T-helper 1 cell treated with Interleukin-12 subunit alpha and Interleukin-12 subunit beta and Interleukin-4 antibody, amounts not matched to agents 30 ng/mL and 1 ng/mL, for 36 hours (primary cell): ENCODE results near the gene DCAF5. TPM values are rescaled to one million over a fixed set of nuclear protein-coding genes. Genes with fewer than 3 reads are reported as not detected.

Experiments
- intact Hi-C: fragments of 100-400 bp; cut with micrococcal nuclease; formaldehyde crosslinking; loops from one replicate; pipeline ENCODE4 v1.15.1; 2024
- total RNA-seq: library from RNA; stranded (reverse); gene quantifications from 2 replicates; pipeline ENCODE4 v1.2.3, GENCODE V29; 2022

The DCAF5 gene
- total RNA-seq, 1 donor from 2014 or later: 49.5 TPM

DNA sequence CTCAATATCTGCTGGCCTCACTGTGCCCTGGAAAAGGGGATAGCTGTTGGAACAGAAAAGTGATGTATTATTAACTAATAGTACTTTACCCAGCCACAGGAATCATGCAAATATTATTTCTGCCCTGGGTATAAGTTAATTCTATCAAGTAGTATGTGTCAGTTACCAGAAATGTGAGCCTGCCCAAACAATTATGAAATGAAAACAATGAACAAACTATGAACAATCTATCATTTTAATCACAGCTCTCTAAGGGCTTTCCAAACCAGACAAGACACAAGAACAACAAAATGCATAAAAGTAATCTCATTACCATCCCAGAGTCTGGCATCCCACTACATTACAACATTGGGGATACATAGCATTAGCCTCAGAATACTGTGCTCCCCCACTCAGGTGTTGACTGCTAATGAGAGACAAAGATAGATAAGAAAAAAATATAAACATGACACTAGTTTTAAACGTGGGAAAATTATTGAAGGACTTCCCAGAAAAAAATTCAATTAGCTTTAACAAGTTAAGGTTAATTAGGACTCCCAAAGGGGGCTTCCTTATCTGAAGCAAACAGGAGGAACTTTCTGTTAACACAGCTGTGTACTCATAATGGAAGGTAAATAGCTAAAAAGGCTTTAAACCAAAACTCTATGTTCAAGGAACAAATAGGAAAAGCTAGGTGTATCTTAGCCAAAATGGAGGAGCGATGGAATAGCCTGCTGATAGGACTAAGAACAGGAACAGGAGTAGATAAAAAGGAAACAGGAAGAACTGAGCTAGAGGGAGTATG is 3.3 kb downstream of the DCAF5 start:
- intact Hi-C loops: loop anchor here (5.0 to 10.0 kb wide), 6 partner anchors 535 to 1785 kb away; partner anchors contain the start of genes EIF2S1, MED6, PCNX1 and TMEM229B

DNA sequence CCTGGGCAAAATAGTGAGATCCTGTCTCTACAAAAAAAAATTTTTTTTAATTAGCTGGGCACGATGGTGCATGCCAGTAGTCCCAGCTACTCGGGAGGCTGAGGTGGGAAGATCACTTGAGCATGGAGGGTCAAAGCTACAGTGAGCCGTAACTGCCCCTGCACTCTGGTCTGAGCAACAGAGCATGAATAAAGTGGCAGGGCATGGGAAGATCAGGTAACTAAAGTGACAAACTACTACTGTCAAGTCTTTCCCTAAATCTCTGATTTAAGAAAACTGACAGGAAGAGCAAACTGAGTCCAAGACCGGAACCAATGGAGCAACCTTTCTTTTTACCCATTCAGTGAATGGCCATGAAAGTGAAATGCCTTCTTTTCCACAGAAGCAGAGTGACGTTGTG is 10.8 kb downstream of the DCAF5 start:
- intact Hi-C loops: no loop called here

DNA sequence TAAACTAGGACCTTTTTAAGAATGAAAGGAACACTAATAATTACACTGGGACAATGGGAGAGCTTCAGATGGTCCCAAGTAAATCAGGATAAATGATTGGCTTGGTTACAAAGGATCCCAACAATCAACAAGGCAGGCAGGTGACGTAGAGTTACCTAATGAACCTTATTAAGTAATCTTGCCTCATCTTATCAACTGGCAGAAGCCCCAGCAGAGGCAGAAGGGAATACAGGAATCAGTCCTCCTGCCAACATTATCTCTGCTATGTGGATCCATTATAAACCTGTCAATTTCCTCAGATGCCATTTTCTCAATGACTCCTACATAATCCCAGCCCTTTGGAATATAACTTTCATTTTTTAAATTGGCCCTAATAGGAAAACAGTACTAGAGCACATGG is 11.4 kb downstream of the DCAF5 start:
- intact Hi-C loops: no loop called here

DNA sequence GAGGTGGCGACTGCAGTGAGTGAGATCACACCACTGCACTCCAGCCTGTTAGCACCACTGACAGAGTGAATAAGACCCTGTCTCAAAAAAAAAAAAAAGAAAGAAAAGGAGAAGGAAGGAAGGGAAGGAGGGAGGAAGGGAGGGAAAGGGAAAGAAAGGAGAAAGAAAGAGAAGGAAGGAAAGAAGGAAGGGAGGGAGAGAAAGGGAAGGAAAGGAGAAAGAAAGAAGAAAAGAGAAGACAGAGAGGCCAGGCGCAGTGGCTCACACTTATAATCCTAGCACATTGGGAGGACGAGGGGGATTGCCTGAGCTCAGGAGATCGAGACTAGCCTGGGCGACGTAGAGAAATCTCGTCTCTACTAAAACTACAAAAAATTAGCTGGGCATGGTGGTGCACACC is 13.2 kb downstream of the DCAF5 start:
- intact Hi-C loops: no loop called here

DNA sequence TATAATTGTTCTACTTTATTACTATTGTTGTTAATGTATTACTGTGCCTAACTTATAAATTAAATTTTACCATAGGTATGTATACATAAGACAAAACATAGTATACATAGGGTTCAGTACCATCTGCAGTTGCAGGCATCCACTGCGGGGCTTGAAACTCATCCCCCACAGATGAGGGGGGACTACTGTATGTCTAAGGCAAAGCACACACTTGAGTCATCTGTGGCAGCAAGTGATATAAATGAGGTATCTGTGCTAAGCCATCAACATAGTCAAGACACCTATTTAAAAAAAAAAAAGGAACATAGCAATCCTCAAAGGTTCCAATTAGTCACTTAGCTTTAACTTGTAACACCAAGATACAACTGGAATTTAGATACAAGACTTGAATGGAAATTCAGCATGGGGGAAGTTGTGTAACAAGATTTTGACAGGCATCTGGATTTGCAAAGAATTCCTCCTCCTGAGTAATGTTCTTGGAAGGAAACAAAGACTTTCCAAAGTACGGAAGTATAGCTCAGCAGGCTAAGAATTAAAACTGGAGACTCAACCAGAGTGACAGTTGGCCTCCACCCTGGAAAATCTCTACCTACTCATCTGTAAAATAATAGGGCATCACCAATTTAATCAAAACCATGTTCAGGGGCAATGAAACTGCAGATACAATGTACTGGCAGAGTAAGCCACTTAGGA is 14.9 kb downstream of the DCAF5 start:
- intact Hi-C loops: loop anchor here (1.0 kb wide), 1 partner anchor 9 kb away; no protein-coding TSS in a partner anchor

DNA sequence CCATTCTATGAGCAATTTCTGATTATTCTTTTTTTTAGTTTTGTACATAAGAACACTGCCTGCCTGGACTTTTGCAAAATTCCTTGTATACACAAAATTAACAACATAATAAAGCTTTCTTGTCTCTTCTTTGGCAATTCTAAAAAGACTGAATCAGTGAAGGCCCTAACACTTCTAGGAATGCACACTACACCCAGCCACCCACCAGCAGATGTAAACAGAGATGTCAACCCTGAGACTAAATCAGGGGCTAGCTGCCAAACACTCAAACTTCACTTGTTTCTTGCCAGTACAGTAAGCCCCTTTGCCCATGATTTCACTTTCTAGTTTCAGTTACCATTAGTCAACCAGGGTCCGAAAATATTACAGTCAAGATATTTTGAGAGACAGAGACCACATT is 15.5 kb downstream of the DCAF5 start:
- intact Hi-C loops: loop anchor here (1.0 kb wide), 1 partner anchor 8 kb away; no protein-coding TSS in a partner anchor

DNA sequence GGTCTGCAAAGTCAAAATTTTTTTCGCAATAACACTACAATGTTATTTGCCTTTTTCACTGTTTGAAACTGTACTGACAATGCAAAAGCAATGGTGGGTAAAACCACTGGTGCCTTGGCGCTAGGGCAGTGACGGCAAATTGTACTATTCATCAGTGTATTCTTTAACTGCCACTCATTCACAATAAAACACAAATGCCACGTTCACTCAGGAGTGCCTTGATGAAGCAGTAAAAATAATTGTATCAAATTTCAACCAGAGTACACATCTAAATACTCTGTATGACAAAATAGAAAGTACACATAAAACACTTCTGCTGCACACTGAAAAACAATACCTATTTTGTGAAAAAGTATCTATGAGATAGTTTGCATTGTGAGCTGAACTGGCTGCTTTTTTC is 17.8 kb downstream of the DCAF5 start:
- intact Hi-C loops: no loop called here

DNA sequence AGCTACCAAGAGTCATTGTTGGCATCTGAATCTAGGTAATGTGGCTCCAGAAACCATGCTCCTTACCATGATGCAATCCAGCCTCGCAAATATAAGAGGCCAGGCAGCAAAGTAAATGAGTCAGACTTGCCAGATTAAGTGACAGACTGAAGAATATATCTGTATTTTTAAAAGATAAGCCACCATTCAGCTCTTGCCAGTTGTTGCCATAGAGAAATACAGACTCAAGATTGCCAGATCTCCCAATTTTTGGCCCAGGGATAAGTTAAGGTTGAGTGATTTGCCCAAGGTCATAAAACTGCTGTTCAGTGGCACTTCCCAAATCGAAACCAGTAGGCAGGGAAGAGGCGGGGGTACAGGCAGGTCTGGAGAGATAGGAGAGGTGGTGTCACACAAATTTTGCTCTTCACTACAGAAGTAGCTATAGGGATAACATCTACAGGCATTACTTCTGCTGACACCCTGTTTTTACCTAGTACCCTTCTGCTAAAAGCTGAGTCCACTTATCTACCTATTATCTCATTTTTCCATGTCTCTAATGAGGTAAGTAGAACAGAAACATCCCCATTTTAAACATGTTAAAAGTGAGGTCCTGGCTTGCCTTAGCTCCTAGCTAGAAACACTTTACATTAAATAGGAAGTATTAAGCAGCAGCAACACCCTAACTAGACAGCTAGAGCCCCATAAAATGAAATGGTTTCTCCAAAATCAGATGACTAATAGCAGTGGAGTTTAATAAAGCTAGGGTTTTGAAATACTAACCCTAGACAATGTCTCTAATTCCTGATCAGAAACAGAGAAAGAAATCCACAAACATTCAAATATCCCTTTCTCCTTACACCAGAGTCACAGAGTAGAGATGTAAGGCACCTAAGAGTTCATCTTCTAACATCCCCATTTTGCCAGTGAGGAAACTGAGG is 19.5 kb downstream of the DCAF5 start:
- intact Hi-C loops: no loop called here

DNA sequence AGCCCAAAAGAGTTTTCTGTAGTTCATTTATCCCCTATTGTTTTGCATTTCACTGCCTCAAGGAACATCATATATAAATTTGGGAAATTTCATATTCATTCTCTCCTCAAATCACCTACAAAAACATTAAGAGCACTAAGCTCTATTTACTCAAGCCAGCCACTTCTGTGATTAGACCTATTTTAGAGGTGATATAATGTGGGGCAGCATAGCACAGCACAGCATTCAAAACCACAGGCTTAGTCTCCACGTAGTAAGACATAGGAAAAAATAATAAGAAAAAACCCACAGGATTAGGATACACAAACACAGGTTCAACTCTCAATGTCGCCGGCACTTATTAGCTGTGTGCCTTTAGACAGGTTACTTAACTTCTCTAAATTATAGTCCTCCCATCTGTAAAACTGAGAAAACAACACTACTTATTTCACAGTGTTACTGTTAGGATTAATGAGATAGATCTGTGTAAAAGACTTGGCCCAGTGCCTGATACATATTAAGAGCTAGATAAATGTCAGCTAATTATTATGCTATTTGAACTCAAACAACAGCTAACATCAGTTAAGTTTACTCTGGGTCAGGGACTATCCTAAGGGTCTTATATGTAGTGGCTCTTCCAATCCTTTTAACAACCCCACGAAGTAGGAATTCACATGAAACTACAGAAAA is 20.3 kb downstream of the DCAF5 start:
- intact Hi-C loops: no loop called here

DNA sequence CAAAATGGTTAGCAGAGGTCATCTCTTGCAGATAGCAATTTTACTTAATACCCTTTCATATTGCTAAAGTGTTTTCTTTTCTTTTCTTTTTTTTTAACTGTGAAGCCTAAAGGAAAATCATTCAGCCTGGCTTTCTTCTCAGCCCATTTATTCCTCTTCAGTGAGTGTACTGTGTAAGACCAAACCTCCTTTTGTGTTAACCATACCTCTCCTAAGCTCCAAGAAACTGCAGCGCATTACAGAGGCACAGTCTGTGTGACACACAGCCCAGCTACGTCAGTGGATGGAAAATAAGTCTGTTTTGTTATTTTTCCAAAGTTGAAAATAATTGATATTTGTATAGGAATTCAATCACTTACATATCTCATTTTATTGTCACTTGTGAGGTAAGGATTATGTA is 21.7 kb downstream of the DCAF5 start:
- intact Hi-C loops: no loop called here

DNA sequence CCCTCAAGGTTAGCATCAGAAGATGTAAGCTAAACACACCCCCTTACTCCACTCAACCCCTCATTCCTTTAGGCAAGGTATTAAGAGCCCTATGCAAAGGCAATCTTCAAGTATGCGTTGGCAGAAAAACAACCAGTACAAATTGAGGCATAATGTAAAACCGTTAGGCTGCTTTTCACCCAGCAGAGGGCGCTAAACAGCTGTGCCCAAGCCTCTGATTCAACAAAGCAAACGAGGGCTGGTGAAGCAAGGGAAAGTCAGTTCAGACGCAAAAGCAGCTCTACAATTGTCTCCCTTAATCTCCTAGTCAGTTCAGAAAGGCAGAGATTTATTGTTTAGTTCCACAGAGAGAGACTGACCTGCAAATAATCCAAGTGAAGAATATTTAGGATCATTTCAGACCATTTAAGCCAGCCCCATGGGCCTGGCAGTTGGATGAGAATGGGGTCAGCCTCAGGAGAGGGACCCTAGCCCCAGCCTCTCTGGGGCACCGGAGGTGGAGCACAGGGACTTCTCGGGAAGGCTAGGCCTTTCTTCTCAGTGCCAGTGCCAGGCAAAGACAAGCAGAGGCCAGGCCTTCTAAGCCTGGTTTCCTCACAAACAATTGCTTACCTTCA is 23.5 kb downstream of the DCAF5 start:
- intact Hi-C loops: loop anchor here (1.0 kb wide), 4 partner anchors 8 to 331 kb away; no protein-coding TSS in a partner anchor

DNA sequence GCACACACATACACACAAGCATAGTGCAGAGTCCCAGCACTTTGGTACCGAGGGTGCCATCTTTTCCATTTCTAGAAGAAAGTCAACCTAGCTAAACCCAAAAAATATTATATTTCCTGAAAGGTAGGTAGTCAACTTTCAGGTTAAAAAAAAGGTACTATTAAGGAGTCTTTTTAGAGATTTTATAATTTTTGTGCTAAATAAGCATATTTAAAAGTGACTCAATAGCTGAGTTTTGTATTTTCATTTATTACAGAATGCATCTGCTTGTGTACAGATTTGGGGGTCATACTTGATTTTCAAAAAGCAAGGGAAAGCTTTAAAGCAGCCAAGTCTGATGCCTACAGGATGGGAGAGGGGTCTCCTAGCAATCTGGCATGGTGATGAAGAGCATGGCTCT is 34.6 kb downstream of the DCAF5 start:
- intact Hi-C loops: no loop called here

DNA sequence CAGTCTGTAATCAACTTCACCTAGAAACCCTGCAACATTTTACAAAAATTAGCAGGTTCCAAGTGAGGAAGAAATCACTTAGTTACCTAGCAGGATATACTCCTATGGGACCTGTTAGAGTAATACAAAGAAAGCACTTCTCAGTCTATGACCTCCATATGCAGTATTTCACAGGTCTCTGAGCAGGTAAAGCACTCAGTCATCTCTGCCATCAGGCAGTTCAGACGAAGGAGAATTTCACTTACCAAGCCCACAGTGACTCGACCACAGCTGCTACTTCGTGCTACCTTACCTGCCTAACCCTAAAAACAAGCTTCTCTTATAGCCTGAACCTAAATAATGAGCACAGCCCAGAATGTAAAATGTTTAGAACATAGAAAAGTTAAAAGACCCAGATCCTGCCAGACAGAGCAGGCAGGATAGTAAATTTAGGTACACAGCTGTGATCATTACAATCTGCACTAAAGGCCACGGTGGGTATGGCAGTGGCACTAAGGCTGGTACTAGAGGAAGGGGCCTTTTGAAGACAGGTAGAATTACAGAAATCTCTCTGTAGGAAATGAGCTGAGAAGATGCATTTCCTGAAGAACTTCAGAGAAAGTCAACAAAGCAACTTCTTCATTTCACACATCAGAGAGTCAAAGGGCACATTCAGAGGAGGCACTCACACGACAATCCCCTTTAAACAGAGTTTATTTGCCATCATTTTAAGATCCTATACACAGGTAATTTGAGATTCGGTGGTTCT is 35.7 kb downstream of the DCAF5 start:
- intact Hi-C loops: no loop called here

DNA sequence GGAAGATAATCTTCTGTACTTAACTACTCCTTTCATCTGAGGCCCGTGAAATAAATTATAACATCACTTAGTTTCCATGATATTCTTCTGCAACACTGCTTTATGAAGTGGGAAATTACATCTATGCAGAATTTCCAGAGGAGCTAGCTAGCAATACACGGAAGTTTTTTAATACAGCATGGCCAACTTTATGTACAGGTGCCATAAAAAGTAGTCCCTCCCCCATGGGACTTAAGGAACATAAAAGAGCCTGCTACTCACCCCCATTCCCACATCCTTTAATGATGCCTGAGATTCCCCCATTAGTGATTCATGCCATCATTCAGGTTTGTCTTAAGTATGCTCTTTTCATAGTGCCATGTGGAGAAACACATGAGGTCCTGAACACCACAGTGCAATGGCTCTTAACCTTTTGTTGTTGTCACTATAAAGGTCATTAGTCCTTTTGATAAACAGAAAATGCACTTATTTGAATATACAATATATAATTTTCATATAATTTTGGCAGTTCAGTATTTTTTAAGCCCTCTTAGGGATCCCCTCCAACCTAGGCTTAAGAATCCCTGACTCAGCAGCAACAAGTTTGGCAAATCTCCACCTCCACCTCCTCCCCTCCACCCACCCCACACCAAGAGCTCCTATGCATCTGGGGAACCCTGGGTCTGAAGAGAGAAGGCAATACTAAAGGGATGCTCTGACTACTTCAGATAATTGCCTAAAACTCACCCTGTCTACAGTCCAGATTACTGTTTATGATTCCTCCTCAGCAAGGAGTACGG is 37.3 kb downstream of the DCAF5 start:
- intact Hi-C loops: no loop called here

DNA sequence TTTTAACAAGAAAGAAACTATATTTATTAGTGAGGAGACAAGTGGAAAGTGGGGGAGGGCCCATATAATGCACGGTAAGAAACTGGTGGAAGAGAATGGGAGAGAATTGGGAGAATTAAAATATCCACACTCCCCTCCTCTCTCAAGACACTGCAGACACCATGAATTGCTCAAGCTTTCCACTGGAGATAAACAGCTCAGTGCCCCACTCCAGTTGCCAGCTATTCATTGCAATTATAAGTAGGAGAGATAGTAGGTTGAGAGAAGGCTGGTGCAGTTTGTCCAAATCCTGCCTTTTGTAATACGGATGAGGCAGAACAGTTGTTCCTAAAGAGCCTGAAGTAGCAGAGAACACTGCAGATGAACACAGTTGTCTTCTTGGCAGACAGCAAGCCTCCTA is 38.2 kb downstream of the DCAF5 start:
- intact Hi-C loops: no loop called here

DNA sequence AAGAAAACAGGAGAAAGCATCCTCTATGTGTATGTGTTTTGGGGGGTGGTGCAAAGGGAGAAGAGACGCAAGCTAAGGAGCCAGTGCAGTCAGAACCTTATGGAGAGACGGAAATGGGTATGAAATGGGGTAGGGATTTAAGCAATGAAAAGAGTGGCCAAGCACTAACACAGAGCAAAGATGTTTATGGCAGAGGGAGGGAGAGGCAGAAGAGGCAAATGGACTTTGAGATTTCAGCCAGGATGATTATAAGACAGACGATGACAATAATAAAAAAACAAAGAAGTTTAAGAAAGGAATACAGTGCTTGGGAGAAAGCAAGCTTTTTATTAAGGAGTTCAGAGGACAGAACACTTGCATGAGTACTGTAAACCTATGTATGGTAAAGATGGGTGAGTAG is 44.6 kb downstream of the DCAF5 start:
- intact Hi-C loops: no loop called here

DNA sequence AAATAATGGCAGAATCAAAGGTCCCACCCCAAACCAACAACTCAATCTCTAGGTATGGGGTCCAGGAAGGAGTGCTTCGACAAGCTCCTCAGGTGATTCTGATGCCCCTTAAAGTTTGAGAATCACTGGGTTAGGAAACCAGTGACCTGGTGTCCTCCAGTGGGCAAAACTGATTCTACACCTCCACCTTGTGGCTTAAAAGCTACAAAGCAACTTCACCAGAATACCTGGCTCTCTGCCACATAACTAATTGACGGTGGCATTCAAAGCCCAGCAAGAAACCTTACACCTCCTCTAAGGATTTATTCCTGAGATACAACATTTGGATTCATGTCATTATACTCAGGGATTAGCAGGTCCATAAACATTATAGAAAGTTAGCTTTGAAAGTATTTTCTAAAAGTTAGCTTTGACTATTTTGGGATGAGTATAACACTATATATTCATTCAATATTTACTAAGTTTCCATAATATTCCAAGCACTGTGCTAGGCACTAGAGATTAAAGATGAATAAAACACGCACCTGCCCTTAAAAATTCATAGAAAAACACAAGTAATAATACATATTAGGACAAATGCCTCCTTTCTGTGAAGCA is 45.4 kb downstream of the DCAF5 start:
- intact Hi-C loops: loop anchor here (1.0 kb wide), 2 partner anchors 196 to 244 kb away; no protein-coding TSS in a partner anchor

DNA sequence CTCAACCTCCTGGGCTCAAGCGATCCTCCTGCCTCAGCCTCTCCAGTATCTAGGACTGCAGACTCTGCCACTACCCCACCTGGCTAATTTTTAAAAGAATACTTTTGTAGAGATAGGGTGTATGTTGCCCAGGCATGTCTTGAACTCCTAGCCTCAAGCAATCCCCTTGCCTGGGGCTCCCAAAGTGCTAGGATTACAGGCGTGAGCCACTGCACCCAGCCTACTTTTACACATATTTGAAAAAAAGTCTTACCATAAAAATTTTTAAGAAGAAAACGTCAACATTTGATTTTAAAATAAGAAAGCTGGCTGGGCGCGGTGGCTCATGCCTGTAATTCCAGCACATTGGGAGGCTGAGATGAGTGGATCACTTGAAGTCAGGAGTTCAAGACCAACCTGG is 46.5 kb downstream of the DCAF5 start:
- intact Hi-C loops: no loop called here

DNA sequence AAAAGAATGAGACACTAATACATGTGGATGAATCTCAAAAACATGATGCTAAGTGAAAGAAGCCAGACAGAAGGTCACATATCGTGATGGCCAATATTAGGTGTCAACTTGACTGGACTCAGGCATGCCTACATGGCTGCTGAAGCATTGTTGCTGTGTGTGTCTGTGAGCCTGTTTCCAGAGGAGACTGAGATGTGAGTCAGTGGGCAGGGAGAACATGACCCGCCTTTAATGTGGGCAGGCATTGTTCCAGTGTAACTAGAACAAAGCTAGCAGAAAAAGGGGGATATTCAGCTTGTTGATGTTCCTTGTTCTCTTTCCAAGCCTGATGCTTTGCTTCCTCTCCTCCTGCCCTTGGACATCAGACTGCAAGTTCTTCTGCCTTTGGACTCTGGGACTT is 47.6 kb downstream of the DCAF5 start:
- intact Hi-C loops: no loop called here
